HG02798 (cell line): ENCODE measurements around the gene GNAO1.

Experiments used
- ATAC-seq: cut with Tn5 transposase; IDR thresholded peaks from one replicate; pipeline ENCODE4 v1.9.1; 2021; ENCODE audit warnings: mild to moderate bottlenecking; ENCODE audit not compliant: unreplicated experiment, poor library complexity

Gene GNAO1

DNA sequence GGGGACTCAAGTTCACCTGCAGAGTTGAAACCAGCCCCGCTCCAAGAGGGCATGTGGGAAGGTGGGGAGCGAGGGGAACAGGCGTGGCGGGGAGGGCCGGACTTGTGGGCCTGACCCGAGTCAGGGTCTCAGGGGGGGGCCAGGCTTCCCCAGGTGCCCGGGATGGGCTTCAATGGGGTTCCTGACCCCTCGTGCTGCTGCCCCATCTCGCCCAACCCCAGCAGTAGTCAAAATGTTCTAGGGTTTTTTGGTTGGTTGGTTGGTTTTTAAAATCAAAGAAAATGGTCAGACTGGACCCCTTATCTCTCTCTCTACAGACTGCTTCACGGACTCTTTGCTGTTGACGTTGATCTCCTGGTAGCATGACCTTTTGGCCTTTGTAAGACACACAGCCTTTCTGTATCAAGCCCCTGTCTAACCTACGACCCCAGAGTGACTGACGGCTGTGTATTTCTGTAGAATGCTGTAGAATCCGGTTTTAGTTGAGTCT is 164.5 kb downstream of the GNAO1 start:
- no peak for ATAC-seq

DNA sequence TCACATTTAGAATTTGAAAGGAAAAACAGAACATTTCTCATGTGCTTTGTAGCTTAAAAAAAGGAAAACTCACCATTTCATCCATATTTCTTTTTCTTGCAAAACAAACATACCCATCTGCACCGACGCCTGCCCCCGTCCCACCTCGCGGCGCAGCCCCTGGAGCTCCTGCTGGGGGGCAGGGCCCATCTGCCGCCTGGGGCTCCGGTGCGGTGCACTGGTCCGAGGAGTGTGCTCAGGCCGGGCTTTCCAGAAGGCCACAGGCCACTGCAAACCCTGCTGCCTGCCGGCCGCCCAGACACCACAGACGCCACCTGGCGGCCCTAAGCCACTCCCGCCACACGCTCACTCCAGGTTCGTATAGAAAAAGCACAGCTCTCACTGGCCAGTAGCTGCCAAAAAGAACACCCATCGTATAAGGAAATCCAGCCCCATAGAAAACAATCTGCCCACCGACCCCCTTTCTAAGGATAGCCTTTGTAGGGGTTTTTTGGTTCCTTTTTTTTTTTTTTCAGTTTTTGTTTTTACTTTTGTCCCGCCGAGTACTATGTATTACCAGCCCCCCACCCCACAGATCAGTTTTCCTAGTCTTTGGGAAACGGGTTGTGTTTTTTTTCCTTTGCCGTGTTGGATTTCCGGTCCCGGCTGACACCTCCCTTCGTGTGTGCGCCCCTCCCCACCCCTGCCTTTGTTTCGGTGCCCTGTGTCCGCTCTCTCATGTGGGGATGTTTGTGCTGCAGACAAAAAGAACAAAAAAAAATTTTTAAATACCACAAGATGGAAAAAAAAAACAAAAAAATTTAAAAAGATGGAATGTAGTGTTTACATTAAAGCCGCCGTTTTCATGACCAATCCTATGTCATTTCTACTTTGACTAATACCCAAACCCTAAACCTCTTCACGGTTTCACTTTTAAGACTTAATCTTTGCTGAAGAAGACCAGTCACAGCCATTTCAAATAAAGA is 165.3 kb downstream of the GNAO1 start:
- peak; percentile 96 for ATAC-seq

DNA sequence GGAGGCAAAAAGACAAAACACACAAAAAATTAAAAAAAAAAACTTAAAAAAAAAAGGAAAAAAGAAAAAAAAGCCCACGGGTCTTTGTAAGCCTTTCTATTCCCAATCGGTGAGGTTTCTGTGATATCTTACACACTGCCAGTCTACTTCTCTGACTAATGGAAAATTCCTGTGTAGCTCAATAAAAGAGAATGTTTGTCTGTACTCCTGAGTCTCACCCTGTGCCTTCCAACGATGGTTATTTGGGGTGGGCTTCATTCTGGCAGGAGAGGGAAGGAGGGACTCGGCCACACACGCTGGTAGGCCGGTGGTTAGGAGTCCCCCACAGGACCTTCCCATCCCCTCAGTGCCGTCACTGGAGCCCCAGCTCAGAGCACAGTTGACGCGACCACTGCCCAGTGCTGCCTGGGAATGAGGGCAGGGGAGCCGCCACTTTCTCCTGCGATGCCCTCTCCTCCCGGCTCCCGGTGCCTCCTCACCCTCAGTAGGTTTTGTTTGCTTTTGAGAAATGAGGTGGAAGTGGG is 166.0 kb downstream of the GNAO1 start:
- ATAC-seq = peak; percentile 18

DNA sequence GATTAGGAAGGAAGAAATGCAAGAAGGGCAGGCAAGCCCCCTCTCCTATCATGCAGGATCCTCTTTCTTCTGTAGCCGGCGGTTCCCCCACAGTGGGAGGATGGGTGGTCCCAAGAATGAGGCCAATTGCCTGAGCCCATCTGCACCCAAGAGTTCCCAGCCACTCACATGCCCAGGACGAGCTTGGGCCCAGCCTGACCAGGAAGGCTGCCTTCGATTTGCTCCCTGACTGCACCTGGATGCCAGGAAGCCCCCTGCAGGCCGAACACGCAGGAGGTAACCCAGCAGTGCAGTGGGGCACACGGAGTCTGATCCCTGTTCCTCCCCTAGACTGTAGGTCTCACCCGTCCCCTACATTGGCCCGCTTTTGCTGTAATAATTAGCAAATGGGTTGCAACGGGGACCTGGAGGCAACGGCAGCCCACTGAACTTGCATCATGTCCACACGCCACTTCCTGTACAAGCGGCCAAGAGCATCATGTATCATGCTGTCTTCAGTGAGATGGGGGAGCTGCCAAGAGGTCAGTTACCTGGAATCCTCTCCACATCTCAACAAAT is 166.6 kb downstream of the GNAO1 start:
- no peak for ATAC-seq

DNA sequence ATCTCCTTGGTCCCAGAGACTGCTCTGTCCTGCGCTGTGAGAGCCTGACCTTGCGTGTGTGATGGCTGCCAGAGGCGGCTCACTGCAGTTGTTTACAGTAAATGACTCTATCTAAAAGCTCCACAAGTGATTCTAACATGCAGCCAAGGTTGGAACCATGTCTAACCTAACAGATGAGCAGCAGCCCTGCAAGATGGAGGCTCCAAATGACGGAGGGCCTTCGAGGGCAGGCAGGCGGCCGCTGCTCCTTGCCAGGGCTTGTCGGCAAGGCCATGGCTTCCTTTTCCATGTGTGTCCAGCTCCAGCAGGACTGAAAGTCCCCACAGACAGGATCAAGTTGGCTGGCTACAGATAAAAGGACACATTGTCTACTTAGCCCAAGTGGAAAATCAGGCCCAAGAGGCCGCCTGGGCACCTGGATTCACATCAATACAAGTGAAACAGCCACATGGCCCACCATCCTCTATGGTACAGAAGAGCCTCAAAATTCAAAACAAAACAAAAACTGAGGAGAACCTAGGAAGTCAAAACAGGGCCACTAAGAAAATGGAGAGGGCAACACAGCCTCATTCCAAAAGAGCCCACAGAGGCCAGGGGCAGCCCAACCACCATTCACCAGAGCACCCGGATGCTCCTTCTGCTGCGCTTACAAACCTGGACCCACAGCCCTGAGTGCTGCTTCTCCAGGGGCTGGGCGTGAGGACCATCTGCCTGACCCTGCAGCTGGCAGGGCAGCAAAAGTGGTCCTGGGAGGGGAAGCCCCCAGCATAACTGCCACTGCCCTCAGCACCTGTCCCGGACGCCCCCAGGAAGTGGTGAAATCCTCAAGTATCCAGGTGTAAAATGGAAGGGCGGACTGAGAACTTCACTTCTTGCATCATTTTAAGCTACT is 169.1 kb downstream of the GNAO1 start:
- ATAC-seq = no peak

DNA sequence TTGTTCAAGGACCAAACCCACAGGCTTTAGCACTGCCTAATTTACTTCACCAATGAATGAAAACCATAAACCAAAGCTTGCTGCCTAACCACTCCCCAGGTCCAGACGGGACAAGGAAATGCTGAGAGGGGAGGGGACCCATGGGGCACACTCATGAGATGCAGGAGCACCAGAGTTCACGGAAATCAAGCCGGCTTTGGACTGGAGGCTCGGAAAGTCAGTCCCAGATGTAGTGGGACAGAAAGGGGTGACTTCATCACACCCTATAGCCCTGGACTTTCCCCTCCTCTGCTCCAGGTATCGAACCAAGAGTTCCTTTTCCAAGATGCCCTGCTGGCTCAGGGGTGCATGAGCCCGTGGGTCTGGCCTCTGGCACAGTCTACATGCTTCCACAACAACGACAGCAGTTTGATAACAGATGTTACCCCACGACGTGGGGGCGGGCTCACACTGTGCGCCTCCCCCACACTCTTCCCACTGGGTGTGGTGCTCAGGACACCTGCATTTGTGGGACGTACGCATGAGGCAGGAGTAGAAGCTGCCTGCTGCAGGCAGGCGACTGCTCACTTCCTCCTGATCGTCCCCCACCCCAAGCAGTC is 170.9 kb downstream of the GNAO1 start:
- ATAC-seq = no peak

DNA sequence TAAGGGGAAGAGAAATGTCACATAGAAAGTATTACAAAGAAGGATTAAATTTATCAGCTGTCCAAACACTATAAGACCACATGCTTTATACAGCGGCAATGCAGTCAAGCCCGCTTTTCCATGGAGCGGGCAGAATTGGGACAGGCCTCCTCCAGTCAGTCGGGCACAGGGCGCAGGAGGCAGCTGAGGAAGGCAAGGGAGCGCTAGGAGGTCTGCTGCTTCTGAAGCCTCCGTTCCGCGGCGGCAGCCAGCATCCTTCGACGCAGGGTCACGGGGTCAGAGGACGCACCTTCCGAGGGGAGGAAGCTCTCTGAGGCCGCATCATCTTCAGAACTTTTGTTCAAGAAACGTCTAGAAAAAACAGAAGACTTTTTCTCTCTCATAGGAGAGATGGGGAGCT is 171.4 kb downstream of the GNAO1 start:
- ATAC-seq = no peak

DNA sequence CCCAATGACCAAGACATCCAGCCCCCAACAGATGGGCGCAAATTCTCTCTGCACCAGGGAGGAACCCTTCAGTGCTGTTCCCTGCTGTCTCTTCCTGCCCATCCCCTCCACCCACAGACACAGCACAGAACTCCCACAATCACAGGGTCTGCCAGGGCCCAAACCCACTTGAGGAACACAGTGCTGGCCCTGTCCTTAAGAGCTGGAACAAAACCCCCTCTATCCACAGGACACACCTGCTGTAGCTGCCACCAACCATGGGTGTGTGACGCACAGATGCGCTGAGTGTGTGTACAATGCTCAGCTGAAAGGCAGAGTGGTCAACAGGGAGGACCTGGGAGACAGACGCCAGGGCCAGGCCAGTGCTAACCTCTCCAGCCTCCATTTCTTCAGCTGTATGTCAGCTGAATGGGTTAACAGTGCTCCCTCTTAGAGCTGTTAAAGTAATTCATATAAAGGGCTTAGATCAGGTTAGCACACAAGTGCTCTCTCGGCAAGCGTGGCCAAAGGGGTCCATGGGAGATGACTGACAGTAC is 172.0 kb downstream of the GNAO1 start:
- no peak for ATAC-seq

DNA sequence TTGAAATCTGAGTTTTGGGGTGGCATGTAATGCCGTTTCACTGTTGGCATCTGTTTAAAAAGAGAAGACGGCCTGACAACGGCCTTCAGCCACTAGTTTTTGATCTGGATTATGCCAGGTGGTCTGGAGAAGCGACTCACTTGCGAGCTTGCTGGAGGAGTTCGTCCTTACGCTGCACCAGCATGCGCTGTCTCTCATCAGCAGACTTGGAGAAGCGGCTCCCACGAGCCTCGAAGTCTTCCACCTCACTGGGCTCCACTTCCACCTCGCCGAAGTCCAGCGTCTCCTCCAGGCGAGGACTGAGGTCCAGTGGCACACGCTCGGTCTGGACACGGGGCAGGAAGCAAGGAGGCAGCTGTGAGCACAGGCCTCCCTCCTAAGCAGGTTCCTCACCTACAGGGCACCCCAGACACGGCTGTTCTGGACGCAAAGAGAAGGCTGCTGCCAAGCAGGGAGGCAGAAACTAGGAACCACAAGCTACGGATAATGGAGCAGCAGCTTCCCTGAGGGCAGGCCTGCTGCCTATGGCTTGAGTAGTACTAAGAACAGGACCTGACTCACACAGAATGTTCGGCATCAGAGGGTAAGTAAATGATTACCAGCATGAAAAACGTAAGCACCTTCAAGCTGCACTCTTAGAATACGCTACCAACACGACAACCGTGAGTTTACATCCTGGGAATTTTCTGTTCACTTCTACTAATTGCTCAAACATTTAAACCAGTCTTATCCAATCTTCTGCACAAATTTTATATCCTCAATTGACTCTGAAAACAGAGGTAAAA is 172.7 kb downstream of the GNAO1 start:
- no peak for ATAC-seq

DNA sequence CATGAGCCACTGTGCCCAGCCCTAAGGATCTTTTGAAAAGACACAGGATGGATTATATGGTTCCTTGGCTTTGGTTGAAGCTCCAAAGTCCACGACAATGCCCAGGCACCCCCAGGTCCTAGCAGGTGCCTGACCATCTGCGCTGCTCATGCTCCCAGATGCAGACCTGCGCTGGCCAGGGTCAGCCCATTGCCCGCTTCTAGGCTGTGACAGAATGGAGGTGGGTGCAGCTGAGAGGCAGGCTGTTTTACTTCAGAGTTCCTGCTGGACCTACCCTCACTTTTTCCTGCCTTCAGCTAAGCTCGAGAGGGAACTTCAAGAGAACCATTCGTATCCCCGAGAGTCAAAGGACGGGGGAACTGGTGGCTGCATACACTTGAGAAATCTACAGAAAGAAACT is 173.6 kb downstream of the GNAO1 start:
- ATAC-seq = no peak

DNA sequence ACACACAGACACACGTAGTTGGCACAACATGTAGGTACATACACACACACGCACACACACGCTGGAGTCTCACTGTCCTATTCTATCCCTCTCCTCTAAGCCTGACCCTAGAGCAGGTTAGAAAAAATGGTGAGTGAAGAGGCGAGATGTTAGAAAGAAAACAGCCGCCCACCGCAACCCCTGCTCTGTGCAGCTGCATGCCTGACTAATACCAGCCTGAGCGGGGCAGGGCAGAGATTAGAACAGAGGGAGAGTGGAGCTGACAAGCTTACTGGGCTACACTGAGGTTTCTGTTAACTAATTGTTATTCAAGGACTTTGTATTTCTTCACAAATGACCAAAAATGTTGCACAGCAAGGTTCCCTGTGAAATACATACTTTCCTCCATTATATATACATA is 174.3 kb downstream of the GNAO1 start:
- ATAC-seq = no peak

DNA sequence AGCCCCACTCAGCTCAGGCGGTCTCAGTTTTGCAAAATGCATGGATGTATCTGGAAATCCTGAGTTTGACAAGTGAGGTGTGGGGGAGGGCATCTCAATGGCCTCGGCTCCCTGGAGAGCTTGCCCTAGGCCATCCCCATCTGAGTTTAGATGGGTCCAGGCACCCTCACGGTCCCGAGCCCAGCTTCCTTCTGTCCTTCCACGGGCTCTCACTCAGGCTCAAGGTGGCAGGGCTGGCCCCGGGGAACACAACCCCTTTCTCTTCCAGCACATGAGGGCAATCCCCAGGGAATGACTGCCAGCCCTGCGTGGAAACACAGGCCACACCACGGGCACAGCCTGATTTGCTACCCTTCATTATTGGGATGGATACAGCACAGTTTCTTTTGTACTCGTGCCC is 175.7 kb downstream of the GNAO1 start:
- no peak for ATAC-seq

DNA sequence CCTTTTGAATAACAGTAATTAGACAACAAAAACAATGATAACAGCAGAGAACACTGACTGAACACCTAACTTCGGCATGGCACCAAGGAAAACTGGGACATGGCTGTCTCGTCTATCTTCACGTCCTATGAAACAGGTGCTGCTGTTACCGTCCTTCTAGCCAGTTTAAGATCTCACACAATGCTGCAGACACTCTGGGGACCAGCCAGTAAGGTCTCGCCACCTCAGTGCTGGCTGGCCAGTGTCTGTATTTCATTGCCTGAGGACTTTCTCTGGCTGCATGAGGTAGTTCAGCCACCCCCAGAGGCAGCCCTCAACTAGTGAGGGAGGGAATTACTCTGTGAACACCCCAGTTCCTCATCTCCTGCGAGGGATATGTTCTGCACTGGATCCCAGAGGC is 176.5 kb downstream of the GNAO1 start:
- no peak for ATAC-seq

DNA sequence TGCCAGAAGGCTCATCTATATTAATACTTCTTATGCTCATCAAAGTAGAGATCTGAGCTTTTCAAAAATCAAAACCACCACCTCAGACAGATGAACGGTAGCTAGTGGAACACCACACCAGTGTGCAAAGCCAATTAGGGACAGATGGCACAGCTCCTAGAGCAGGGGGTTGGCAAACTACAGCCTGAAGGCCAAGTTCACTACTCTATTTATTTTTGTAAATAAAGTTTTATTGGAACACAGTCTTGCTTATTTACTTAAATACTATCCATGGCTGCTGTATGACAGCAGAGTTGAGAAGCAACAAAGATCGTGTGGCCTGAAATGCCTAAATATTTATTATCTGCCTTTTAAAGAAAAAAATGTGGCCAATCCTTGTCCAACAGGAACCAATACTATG is 177.3 kb downstream of the GNAO1 start:
- no peak for ATAC-seq

DNA sequence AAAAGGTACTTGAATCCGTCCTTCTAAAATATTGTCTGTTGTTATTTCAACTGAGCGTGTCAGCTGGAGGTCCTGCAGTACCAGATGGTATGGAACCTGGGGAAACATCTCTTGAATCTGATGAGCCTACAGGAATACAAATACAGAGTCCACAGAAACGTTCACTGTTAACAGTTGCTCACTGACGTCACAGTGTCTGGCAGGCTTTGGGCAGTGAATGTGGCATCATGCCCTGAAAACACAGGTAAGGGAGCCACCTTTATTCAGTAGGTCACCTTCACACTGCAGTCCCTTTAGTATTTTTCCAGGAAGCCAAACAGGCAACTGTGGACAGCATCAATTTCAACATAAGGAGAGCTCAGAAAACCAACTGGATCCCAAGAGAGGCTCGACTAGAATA is 177.9 kb downstream of the GNAO1 start:
- no peak for ATAC-seq

DNA sequence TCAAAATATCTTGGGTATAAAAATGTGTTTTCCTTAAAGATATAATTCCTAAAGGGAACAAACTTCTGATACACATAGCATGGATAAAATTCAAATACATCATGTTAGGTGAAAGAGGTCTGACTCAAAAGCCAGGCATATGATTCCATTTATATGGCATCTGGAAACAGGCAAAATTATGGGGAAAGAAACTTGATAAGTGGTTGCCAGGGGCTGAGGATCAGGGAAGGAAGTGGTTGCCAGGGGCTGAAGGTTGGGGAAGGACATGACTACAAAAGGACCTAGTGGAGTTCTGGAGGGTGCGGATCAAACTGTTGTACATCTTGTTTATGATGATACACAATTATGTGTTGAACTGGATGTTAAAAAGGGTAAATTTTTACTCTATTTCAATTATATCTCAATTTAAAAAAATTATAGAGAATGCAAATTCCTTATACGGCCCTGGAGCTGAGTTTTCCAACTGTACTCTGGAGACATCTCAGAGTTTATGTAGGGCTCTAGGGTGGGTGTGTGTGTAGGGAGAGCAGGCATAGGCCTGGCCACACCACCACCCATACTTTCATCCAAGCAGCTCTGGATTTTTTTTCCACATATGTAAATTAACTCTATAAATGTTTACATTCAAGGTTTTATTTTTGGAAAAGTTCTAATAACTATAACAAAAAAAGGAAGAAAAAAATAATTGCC is 179.0 kb downstream of the GNAO1 start:
- no peak for ATAC-seq

DNA sequence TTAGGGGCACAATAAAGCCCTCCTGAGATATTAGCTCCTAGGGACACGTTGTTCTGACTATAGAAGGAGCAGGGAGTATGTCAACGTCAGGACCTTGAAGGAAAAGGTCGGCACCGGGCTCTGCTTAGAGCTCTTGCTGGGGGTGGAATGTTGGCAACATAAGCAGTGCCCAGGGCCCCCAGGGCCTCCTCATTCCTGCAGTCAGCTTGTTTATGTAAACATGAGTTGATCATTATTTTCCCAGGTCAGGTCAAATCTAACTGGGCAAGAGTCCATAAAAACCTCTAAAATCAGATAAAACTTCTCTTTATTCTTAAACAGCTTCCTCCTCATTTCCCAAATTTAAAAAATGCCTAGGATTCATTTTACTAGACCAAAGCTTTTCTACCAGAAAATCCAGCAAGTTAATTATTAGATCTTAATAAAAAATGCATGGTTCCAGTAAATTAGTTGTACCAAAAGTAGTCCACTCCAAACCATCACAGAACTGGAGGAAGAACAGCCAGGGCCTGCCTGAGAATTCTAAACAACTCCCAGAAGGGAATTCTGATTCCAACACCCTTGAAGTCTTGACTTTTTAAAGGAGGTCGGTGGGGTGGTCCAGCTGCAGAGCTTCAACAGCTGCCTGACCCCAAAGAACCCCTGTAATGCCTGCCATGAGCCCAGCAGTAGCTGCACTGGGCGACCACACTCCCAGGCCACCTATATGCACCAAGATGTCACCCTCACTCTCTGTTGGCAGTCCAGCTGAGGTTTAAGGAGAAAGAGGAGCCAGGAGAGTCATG is 179.8 kb downstream of the GNAO1 start:
- no peak for ATAC-seq

DNA sequence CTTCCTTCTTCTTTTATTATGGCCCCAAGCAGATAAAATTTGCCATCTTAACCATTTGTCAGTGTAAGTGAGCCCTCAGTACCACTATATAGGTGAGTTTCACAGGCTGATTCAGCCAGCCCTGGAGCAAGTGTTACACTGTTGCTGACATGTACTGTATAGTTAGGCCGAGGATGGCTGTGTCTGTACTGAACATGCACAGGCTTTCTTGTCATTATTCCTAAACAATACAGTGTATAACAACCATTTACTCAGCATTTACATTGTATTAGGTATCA is 180.3 kb downstream of the GNAO1 start:
- no peak for ATAC-seq
